Parathyroid adenoma (tissue), 2 donors: ENCODE measurements around the gene ABCC8.

ENCODE experiments used
- H2AFZ ChIP-seq: fragments of 300-600 bp; sonication (generic); one replicate; pipeline ENCODE4 v1.7.0; 2017; ENCODE audit warnings: antibody characterized with exemption, mild to moderate bottlenecking
- H3K27ac ChIP-seq: fragments of 300-600 bp; sonication (generic); one replicate; pipeline ENCODE4 v1.7.0; 2017
- H3K27me3 ChIP-seq: fragments of 300-600 bp; sonication (generic); one replicate; pipeline ENCODE4 v1.7.0; 2017; ENCODE audit warnings: low read length; ENCODE audit not compliant: control insufficient read depth, insufficient read depth
- H3K36me3 ChIP-seq: fragments of 300-600 bp; sonication (generic); one replicate; pipeline ENCODE4 v1.7.0; 2017; ENCODE audit warnings: low read length; ENCODE audit not compliant: control insufficient read depth, insufficient read depth
- H3K4me1 ChIP-seq: fragments of 300-600 bp; sonication (generic); one replicate; pipeline ENCODE4 v1.7.0; 2017; ENCODE audit warnings: control low read depth
- H3K4me2 ChIP-seq: fragments of 300-600 bp; sonication (generic); one replicate; pipeline ENCODE4 v1.7.0; 2017; ENCODE audit warnings: low read length
- H3K4me3 ChIP-seq: fragments of 300-600 bp; sonication (generic); one replicate; pipeline ENCODE4 v1.7.0; 2017; ENCODE audit warnings: low read depth, low read length
- H3K79me2 ChIP-seq: fragments of 300-600 bp; sonication (generic); one replicate; pipeline ENCODE4 v1.7.0; 2017; ENCODE audit warnings: control low read depth
- H3K9ac ChIP-seq: fragments of 300-600 bp; sonication (generic); one replicate; pipeline ENCODE4 v1.7.0; 2017; ENCODE audit warnings: mild to moderate bottlenecking
- H3K9me3 ChIP-seq: fragments of 300-600 bp; sonication (generic); one replicate; pipeline ENCODE4 v1.7.0; 2017; ENCODE audit warnings: low read length; ENCODE audit not compliant: control insufficient read depth
- CTCF ChIP-seq: fragments of 300-600 bp; sonication (generic); IDR thresholded peaks from one replicate; pipeline ENCODE4 v1.7.0; 2017; ENCODE audit warnings: antibody characterized with exemption, mild to moderate bottlenecking
- donor health status: primary hyperparathyroidism.

Gene ABCC8

GRCh38 chr11:17459236-17459896 is 17.3 kb downstream of the ABCC8 start:
- no peaks in the 10 kb centered on the region for H3K79me2 ChIP-seq
- H3K4me2 ChIP-seq, result no peak overlapping the region
- H3K9me3 ChIP-seq, result no peaks in the 10 kb centered on the region
- TF ChIP-seq CTCF, result no peak
- H3K4me1 ChIP-seq, result no peaks in the 10 kb centered on the region
- no peak overlapping the region for H2AFZ ChIP-seq
- H3K27ac ChIP-seq, result no peak overlapping the region
- no peak overlapping the region for H3K4me3 ChIP-seq
- no peak overlapping the region for H3K9ac ChIP-seq
- H3K27me3 ChIP-seq, result no peaks in the 10 kb centered on the region
- no peaks in the 10 kb centered on the region for H3K36me3 ChIP-seq

GRCh38 chr11:17458268-17458667 is 18.4 kb downstream of the ABCC8 start:
- Histone ChIP-seq H3K27ac (no peak overlapping the region), H3K9me3 (no peaks in the 10 kb centered on the region), H3K36me3 (no peaks in the 10 kb centered on the region), H3K4me2 (no peak overlapping the region), H3K79me2 (no peaks in the 10 kb centered on the region), H3K9ac (no peak overlapping the region), H3K27me3 (no peaks in the 10 kb centered on the region), H3K4me1 (no peaks in the 10 kb centered on the region), H2AFZ (no peak overlapping the region), H3K4me3 (no peak overlapping the region)
- no peak for TF ChIP-seq CTCF

GRCh38 chr11:17457396-17458173 is 19.1 kb downstream of the ABCC8 start:
- no peak for TF ChIP-seq CTCF
- Histone ChIP-seq H3K9ac (no peak overlapping the region), H3K36me3 (no peaks in the 10 kb centered on the region), H3K79me2 (no peaks in the 10 kb centered on the region), H2AFZ (no peak overlapping the region), H3K27me3 (no peaks in the 10 kb centered on the region), H3K4me3 (no peak overlapping the region), H3K4me2 (no peak overlapping the region), H3K9me3 (no peaks in the 10 kb centered on the region), H3K4me1 (no peaks in the 10 kb centered on the region), H3K27ac (no peak overlapping the region)

GRCh38 chr11:17452668-17453067 is 24.0 kb downstream of the ABCC8 start:
- Histone ChIP-seq H3K9me3 (no peaks in the 10 kb centered on the region), H3K4me3 (no peak overlapping the region)

More at GRCh38 chr11:17452668-17453067, 24.0 kb downstream of the ABCC8 start:
- Histone ChIP-seq H3K4me2 (no peak overlapping the region), H3K27me3 (no peaks in the 10 kb centered on the region), H3K36me3 (no peaks in the 10 kb centered on the region), H3K27ac (no peak overlapping the region), H3K79me2 (no peaks in the 10 kb centered on the region), H3K9ac (no peak overlapping the region), H2AFZ (no peak overlapping the region), H3K4me1 (no peaks in the 10 kb centered on the region)
- no peak for TF ChIP-seq CTCF
